HUES64 (cell line): ENCODE measurements around the gene ZFP36L2. TPM values are rescaled to one million over a fixed set of nuclear protein-coding genes. Genes with fewer than 3 reads are reported as not detected.

Experiments used
- H3K27ac ChIP-seq: 2 replicates; pipeline ENCODE4 v1.7.0; 2013; ENCODE audit warnings: low read depth, low read length, inconsistent platforms
- H3K27me3 ChIP-seq: 2 replicates; pipeline ENCODE4 v1.6.1; 2013; ENCODE audit warnings: mild to moderate bottlenecking, low read length; ENCODE audit not compliant: insufficient read depth
- H3K36me3 ChIP-seq: 2 replicates; pipeline ENCODE4 v1.6.1; 2013; ENCODE audit warnings: mild to moderate bottlenecking, low read length; ENCODE audit not compliant: insufficient read depth
- H3K4me1 ChIP-seq: 2 replicates; pipeline ENCODE4 v1.6.1; 2013; ENCODE audit warnings: mild to moderate bottlenecking, low read length, moderate library complexity; ENCODE audit not compliant: insufficient read depth
- H3K4me3 ChIP-seq: 2 replicates; pipeline ENCODE4 v1.5.1; 2013; ENCODE audit warnings: mild to moderate bottlenecking, low read length, moderate library complexity
- H3K9ac ChIP-seq: 2 replicates; pipeline ENCODE4 v1.6.1; 2013; ENCODE audit warnings: mild to moderate bottlenecking, low read depth, low read length
- H3K9me3 ChIP-seq: 2 replicates; pipeline ENCODE4 v1.6.1; 2013; ENCODE audit warnings: low read depth, low read length; ENCODE audit not compliant: insufficient read depth
- WGBS: fragments of 150-250, 120-280 bp; methylation state at CpG from one replicate; pipeline ENCODE4 v1.1.7; 2013; ENCODE audit warnings: missing lambda C conversion rate; 5-methylcytosine and 5-hydroxymethylcytosine counted together
- polyA plus RNA-seq, 2 experiments: library from polyadenylated mRNA; stranded (reverse); fragments of 50-300 nt; gene quantifications; one replicate each; pipeline ENCODE4 v1.2.3, GENCODE V29; 2013

Gene ZFP36L2, protein sequence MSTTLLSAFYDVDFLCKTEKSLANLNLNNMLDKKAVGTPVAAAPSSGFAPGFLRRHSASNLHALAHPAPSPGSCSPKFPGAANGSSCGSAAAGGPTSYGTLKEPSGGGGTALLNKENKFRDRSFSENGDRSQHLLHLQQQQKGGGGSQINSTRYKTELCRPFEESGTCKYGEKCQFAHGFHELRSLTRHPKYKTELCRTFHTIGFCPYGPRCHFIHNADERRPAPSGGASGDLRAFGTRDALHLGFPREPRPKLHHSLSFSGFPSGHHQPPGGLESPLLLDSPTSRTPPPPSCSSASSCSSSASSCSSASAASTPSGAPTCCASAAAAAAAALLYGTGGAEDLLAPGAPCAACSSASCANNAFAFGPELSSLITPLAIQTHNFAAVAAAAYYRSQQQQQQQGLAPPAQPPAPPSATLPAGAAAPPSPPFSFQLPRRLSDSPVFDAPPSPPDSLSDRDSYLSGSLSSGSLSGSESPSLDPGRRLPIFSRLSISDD
- 62.2 TPM for polyA plus RNA-seq (2013, experiment 1 of 2)
- 60.5 TPM for polyA plus RNA-seq (2013, experiment 2 of 2)

DNA sequence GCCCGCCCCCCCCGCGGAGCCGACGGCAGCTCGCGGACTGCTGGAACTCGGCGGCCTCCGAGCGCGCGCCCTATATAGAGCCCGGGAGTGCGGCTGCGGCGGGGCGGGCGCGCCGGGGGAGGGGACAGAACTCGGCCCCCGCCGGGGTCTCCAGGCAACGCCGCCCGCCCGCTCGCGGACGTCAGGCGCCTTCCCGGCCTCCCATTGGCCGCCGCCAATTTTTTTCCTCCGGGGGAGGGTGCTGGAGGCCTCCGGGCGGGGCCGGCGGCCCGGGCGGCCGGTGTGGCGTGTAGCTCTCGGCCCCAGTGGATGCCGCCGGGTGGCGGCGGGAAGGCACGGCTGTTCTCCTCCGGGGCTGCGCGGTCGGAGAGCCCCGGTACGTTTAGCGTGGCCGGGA lies at the start of gene ZFP36L2:
Gene ZFP36L2, minus strand, starts transcription at position 49 of the 397 bp plus-strand sequence. CDS start 291 bp downstream, outside the sequence.
- under 1% methylated on average over 58 of the region's 58 CpGs for WGBS
- Histone ChIP-seq H3K4me1 (peaks cover 32% of the 10 kb centered on the region), H3K36me3 (peaks cover 30% of the 10 kb centered on the region)

DNA sequence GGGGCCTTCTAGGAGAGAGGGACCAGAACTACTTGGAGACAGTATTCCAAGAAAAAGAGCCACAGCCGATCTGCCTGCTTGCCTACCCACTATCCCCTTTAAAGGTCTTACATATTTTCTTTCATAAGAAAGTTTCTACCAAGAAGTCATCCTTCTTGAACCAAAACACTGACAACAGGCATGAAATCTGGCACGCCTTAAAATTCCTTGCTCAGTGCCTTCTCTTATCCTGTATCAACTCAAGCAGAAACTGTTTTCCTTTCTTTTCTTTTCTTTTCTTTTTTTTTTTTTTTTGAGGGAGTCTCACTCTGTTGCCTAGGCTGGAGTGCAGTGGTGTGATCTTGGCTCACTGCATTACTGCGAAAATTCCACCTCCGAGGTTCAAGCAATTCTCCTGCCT lies 48.3 kb upstream of the ZFP36L2 start:
- WGBS = 96% methylated on average over 4 of the region's 4 CpGs

More for the DNA sequence above, at the start of gene ZFP36L2:
- Histone ChIP-seq H3K27me3 (no peaks in the 10 kb centered on the region), H3K9ac (peak within 1 kb of the TSS; percentile 99), H3K9me3 (no peaks in the 10 kb centered on the region), H3K27ac (peak within 1 kb of the TSS; percentile 98), H3K4me3 (peak within 1 kb of the TSS; percentile 94)

DNA sequence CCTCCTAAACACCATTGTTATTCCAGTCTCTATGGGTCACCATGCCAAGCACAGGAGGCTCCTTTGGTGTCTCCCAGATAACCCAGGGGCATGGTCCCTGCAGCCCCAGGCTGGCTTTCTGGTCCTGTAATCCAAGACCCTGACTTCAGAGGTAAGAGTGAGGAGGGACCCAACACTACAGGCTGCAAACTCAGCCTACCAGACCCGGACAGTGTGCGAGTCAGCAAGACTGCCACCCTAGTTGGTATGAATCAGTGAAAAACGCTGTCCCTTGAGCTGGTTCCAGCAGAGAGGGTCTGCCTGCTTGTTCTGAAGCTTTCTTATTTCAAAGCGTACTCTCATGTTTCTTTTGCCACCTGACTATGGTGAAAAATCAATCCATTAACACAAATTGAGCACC lies 47.6 kb upstream of the ZFP36L2 start:
- H3K36me3 ChIP-seq = no peaks in the 10 kb centered on the region
- H3K9me3 ChIP-seq = no peaks in the 10 kb centered on the region
- H3K27me3 ChIP-seq = no peaks in the 10 kb centered on the region
- H3K4me1 ChIP-seq = no peaks in the 10 kb centered on the region; the same call in 1 of the 2 replicates
- H3K27ac ChIP-seq = no peak overlapping the region
- 91% methylated on average over 4 of the region's 4 CpGs for WGBS
- no peak overlapping the region for H3K4me3 ChIP-seq
- no peak overlapping the region for H3K9ac ChIP-seq

More for the DNA sequence above, 48.3 kb upstream of the ZFP36L2 start:
- Histone ChIP-seq H3K4me1 (no peaks in the 10 kb centered on the region; the same call in 1 of the 2 replicates), H3K4me3 (no peak overlapping the region), H3K27ac (no peak overlapping the region), H3K9ac (no peak overlapping the region), H3K36me3 (no peaks in the 10 kb centered on the region), H3K27me3 (no peaks in the 10 kb centered on the region), H3K9me3 (no peaks in the 10 kb centered on the region)

DNA sequence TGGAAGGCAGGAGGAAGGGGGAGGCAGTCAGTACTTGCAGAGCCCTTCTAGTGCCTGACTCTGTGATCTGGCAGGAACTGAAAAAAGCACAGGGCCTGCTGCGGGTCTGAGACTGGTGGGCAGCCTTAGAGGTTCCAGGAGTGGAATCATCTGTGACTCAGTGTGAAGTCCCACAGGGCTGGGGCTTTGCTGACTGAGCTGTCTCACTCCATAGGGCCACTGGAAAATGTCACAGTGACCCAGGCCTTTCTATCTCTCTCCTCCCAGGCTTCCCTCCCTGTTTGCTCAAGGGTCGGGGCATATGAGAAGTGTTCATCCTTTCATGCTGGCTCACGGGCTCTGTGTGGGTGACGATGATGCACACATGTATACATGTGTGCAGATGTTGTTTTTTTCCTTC lies 47.1 kb upstream of the ZFP36L2 start:
- Histone ChIP-seq H3K9ac (no peak overlapping the region), H3K9me3 (no peaks in the 10 kb centered on the region), H3K4me3 (no peak overlapping the region), H3K27ac (no peak overlapping the region), H3K36me3 (no peaks in the 10 kb centered on the region), H3K27me3 (no peaks in the 10 kb centered on the region), H3K4me1 (no peaks in the 10 kb centered on the region; the same call in 1 of the 2 replicates)
- WGBS = 97% methylated on average over 4 of the region's 4 CpGs

DNA sequence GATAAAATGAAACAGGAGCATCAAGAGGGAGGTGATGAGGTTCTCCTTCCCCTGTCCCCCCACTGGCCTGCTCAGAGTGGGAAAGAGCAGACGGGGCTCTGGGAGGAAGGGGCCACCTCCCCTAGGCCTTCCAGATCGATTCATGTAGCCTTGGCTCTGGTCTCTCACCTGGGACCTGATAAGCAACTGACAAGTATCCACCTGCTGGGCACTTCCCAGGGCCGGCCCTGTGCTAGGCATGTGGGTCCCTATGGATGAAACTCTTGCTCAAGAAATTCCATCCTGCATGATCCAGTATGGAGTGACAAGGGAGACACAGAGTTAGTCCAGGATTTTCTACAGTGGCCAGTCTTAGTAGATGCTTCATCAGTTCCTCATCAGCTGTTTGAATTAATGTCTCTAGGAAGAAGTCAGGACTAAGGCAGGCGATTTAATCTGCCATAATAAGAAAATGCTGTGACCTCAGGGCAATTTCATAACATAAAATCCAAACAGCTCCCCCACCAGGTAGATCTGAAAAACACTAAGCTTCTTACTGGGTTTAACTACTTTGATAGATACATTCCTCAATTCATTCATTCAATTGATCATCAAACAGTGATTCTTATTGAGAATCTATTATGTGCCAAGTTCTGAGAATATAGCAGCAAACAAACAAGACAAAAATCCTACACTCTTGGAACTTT lies 44.7 kb upstream of the ZFP36L2 start:
- H3K36me3 ChIP-seq = no peaks in the 10 kb centered on the region
- H3K4me3 ChIP-seq = no peak overlapping the region
- WGBS = 90% methylated on average over 4 of the region's 4 CpGs
- no peak overlapping the region for H3K27ac ChIP-seq
- no peaks in the 10 kb centered on the region for H3K9me3 ChIP-seq
- H3K27me3 ChIP-seq = no peaks in the 10 kb centered on the region
- no peak overlapping the region for H3K9ac ChIP-seq
- H3K4me1 ChIP-seq = peaks cover 3% of the 10 kb centered on the region; the same call in 1 of the 2 replicates

DNA sequence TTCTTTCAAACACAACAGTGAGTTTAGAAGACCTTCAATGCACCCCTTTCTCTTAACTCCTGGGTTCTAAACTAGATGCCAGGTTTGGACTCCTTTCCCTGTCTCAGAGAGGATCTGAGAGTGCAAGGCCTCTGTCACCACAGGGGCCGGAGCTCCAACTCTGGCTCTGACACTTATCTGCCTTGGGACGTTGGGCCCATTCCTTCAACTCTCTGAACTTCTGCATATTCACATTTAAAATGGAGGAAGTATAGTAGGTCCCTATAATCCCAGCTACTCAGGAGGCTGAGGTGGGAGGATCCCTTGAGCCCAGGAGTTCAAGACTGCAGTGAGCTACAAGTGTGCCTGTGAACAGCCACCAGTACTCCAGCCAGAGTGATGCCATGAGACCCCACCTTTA lies 44.1 kb upstream of the ZFP36L2 start:
- H3K9me3 ChIP-seq = no peaks in the 10 kb centered on the region
- no peak overlapping the region for H3K9ac ChIP-seq
- no peak overlapping the region for H3K27ac ChIP-seq
- H3K4me3 ChIP-seq = no peak overlapping the region
- 98% methylated on average over 2 of the region's 2 CpGs for WGBS
- H3K27me3 ChIP-seq = no peaks in the 10 kb centered on the region
- no peaks in the 10 kb centered on the region for H3K36me3 ChIP-seq
- peaks cover 8% of the 10 kb centered on the region; the same call in 1 of the 2 replicates for H3K4me1 ChIP-seq

DNA sequence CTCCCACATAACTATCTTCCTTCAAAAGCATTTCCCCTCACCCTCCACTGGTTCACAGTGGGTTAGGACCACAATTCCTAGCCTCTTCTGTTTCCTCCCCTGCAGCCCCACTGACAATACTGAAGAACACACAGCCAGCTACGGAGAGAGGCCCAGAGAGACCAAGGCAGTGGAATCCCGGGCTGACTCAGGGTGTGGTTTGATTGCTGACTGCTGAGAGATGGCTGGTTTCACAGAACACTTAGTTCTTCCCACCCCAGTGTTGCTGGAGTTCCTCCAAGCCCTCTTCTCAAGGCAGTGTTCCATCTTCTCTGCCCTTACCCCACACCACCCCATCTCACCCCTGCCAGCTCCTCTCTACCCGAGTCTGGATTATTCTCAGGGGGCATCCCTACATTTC lies 43.3 kb upstream of the ZFP36L2 start:
- 88% methylated on average over 3 of the region's 3 CpGs for WGBS
- no peak overlapping the region for H3K9ac ChIP-seq
- peaks cover 9% of the 10 kb centered on the region; the same call in 1 of the 2 replicates for H3K4me1 ChIP-seq
- H3K27ac ChIP-seq = no peak overlapping the region
- H3K9me3 ChIP-seq = no peaks in the 10 kb centered on the region
- no peak overlapping the region for H3K4me3 ChIP-seq
- H3K36me3 ChIP-seq = no peaks in the 10 kb centered on the region
- no peaks in the 10 kb centered on the region for H3K27me3 ChIP-seq

DNA sequence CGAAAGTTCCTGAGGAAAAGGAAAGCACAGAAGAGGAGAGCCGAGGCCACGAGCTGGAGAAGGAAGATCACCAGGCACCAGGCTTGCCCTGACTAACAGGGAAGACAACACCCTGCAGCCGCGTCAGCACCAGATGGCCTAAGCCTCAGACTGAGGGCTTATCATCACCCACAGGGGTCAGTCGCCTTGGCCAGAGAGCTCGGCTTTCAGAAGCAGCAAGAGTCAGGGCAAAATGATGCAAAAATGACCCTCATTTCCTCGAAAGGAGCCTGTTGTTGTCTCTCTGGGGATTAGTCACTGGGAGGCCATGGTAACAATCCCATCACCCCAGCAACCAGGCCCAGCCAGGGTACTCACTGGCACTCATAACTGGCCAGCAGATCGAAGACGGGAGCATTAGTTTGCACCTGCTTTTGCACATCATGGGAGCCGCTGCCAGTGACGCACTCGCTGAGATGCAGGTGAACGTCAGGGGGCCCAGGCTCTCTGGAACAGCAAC lies 42.7 kb upstream of the ZFP36L2 start:
- Histone ChIP-seq H3K9ac (no peak overlapping the region), H3K9me3 (no peaks in the 10 kb centered on the region), H3K27me3 (no peaks in the 10 kb centered on the region), H3K36me3 (no peaks in the 10 kb centered on the region), H3K4me3 (no peak overlapping the region), H3K27ac (no peak overlapping the region), H3K4me1 (peaks cover 9% of the 10 kb centered on the region; the same call in 1 of the 2 replicates)
- WGBS = 87% methylated on average over 14 of the region's 14 CpGs

DNA sequence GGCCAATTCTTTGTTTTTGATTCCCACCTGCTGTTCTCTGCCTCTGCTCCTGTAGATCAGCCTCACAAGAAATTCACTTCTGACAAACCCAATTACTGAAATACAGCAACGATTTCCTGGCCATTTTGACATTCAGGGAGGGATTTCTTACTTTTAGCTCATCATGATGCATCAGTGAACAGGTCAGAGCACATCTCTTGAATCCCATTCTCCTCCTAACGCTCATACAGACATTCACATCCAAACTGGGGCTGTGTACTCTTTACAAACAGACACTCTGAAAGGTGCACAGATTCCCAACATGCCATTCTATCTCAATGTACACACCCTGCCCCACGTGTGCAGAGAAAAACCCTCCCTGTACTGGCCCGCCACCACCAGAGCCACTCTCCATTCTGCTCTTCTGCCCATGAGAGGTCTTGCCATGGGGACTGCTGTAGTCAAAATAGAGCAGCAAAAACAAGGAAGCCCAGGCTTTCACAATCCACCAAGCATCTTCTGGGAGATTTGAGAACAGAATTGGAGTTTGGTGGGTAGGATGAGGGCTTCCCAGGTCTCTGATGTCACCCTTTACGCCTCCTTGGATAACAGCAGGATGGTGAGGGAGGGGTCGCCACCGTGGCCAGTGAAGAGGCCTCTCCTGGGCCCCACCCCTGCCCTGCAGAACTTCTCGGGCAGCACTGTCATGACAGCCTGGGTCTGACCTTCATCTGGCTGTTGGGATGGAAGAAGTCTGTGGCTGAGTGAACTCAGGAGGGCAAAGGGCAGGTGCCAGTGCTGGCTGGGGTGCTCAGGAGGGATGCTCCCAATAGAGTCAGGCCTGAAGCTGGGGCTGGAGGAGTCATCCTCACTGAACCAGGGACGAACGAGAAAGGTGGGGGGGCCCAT lies 41.9 kb upstream of the ZFP36L2 start:
- 87% methylated on average over 10 of the region's 10 CpGs for WGBS
- no peaks in the 10 kb centered on the region for H3K9me3 ChIP-seq
- H3K4me3 ChIP-seq = no peak overlapping the region
- H3K27me3 ChIP-seq = no peaks in the 10 kb centered on the region
- H3K27ac ChIP-seq = no peak overlapping the region
- no peaks in the 10 kb centered on the region for H3K36me3 ChIP-seq
- H3K4me1 ChIP-seq = peaks cover 9% of the 10 kb centered on the region; the same call in 1 of the 2 replicates
- no peak overlapping the region for H3K9ac ChIP-seq

DNA sequence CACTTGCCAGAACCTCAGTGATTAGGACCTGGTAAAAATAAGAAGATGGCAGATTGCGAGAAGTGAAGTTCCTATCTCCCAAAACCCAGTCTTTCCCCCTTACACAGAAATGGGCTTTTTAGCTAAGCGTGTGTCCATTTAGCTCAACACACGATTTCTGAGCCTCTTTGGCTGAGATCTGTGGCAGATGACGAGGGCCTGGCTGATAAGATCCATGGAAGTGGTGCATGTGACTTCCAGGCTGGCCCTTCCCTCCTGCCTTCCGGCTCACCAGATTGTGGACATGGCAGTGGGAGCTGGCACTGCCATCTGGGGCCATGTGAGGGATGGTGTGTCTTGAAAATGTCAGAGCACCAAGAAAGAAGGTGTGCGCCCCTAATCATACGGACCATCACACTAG lies 41.0 kb upstream of the ZFP36L2 start:
- WGBS = 92% methylated on average over 7 of the region's 7 CpGs
- no peaks in the 10 kb centered on the region for H3K9me3 ChIP-seq
- no peaks in the 10 kb centered on the region for H3K27me3 ChIP-seq
- no peaks in the 10 kb centered on the region for H3K36me3 ChIP-seq
- no peak overlapping the region for H3K4me3 ChIP-seq
- H3K27ac ChIP-seq = no peak overlapping the region
- peaks cover 9% of the 10 kb centered on the region; the same call in 1 of the 2 replicates for H3K4me1 ChIP-seq
- H3K9ac ChIP-seq = no peak overlapping the region
